H1 (cell line): Measurements from ENCODE around the gene UMOD. TPM values are rescaled to one million over a fixed set of nuclear protein-coding genes. Genes with fewer than 3 reads are reported as not detected.

ENCODE experiments used
- BACH1 ChIP-seq: IDR thresholded peaks from 2 replicates; pipeline ENCODE4 v1.6.1; 2012; ENCODE audit warnings: low read length, improper control_type of control experiment
- BRCA1 ChIP-seq: IDR thresholded peaks from 2 replicates; pipeline ENCODE4 v1.6.1; 2012; ENCODE audit warnings: low read depth, low read length, improper control_type of control experiment
- EP300 ChIP-seq, 2 experiments: IDR thresholded peaks; 1 replicate in 1 of 2; 2 replicates in 1 of 2; pipeline ENCODE4 v1.6.1; 2011 to 2012; ENCODE audit warnings: low read depth in 2 of 2, low read length in 2 of 2, mild to moderate bottlenecking in 2 of 2, borderline replicate concordance in 1 of 2, inconsistent platforms in 1 of 2, moderate library complexity in 1 of 2
- GABPA ChIP-seq: IDR thresholded peaks from 2 replicates; pipeline ENCODE4 v1.6.1; 2011; ENCODE audit warnings: mild to moderate bottlenecking, low read length, moderate library complexity, borderline replicate concordance; ENCODE audit not compliant: insufficient read depth
- HDAC2 ChIP-seq, 2 experiments: fragments of 300-600 bp in 1 of 2; sonication (generic) in 1 of 2; IDR thresholded peaks; 2 replicates each; pipeline ENCODE4 v1.6.1; 2011 to 2012; ENCODE audit warnings: low read depth in 2 of 2, low read length in 2 of 2, mild to moderate bottlenecking in 2 of 2, moderate library complexity in 2 of 2, borderline replicate concordance in 1 of 2, inconsistent platforms in 1 of 2
- RAD21 ChIP-seq, 2 experiments: IDR thresholded peaks in 1 of 2; conservative IDR thresholded peaks in 1 of 2; 2 replicates each; pipeline ENCODE4 v1.6.1; 2011; ENCODE audit warnings: low read depth in 2 of 2, low read length in 2 of 2, improper control_type of control experiment in 1 of 2, inconsistent platforms in 1 of 2, mild to moderate bottlenecking in 1 of 2, moderate library complexity in 1 of 2
- USF2 ChIP-seq: IDR thresholded peaks from 2 replicates; pipeline ENCODE4 v1.6.1; 2011; ENCODE audit warnings: low read length, improper control_type of control experiment
- ZNF274 ChIP-seq: IDR thresholded peaks from 2 replicates; pipeline ENCODE4 v1.7.0; 2012; ENCODE audit warnings: low read length, borderline replicate concordance; ENCODE audit errors: extremely low read depth
- polyA plus RNA-seq, 7 experiments: library from polyadenylated mRNA; depleted of rRNA in 3 of 7; stranded (reverse) in 5 of 7; unstranded in 2 of 7; fragments of >200 nt in 5 of 7; fragments of 200-250 nt in 2 of 7; gene quantifications; 1 replicate in 5 of 7; 2 replicates in 1 of 7; 4 replicates in 1 of 7; pipeline versions ENCODE4 v1.2.1 to v1.2.3, GENCODE V29; 2011 to 2013; ENCODE audit warnings: missing spikeins in 2 of 7, mixed read lengths in 2 of 7
- total RNA-seq: library from RNA; stranded (reverse); fragmentation: NEBNext Ultra II Directional; extraction: Animal tissue kit (Norgen Biotek cat#: 25700); gene quantifications from 2 replicates; pipeline ENCODE4 v1.2.1, GENCODE V29; 2021
- TF ChIP-seq, protein P1 (sequence below): fragments of 300-600 bp; sonication (generic); IDR thresholded peaks from 2 replicates; pipeline ENCODE4 v1.7.1; 2012; ENCODE audit warnings: low read length, moderate library complexity, mild to moderate bottlenecking, inconsistent platforms; ENCODE audit not compliant: insufficient replicate concordance

The UMOD gene
- total and polyA plus RNA-seq, 2 of the 8 experiments (the other 6 are each of a cell fraction or from before 2014, with no cell fraction given) = not detected

DNA sequence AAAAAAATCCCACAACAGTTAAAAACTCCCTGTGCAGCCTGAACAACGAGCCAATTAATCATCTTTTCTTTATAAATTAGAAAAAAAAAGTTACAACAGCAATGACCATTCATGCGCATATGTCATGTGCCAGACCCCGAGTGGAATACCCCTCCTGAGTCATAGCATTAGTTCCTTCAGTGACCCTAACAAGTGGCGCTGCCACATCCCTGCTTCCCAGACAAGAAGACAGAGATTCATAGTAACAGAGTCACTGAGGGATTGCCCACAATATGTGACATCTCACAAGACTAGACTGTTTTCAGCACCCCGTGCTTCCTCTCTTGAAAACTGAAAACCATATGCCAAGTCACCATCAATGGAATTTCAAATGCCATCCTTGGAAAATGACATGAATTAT lies 7.9 kb downstream of the UMOD start (continued):
- TF ChIP-seq, protein P1, sequence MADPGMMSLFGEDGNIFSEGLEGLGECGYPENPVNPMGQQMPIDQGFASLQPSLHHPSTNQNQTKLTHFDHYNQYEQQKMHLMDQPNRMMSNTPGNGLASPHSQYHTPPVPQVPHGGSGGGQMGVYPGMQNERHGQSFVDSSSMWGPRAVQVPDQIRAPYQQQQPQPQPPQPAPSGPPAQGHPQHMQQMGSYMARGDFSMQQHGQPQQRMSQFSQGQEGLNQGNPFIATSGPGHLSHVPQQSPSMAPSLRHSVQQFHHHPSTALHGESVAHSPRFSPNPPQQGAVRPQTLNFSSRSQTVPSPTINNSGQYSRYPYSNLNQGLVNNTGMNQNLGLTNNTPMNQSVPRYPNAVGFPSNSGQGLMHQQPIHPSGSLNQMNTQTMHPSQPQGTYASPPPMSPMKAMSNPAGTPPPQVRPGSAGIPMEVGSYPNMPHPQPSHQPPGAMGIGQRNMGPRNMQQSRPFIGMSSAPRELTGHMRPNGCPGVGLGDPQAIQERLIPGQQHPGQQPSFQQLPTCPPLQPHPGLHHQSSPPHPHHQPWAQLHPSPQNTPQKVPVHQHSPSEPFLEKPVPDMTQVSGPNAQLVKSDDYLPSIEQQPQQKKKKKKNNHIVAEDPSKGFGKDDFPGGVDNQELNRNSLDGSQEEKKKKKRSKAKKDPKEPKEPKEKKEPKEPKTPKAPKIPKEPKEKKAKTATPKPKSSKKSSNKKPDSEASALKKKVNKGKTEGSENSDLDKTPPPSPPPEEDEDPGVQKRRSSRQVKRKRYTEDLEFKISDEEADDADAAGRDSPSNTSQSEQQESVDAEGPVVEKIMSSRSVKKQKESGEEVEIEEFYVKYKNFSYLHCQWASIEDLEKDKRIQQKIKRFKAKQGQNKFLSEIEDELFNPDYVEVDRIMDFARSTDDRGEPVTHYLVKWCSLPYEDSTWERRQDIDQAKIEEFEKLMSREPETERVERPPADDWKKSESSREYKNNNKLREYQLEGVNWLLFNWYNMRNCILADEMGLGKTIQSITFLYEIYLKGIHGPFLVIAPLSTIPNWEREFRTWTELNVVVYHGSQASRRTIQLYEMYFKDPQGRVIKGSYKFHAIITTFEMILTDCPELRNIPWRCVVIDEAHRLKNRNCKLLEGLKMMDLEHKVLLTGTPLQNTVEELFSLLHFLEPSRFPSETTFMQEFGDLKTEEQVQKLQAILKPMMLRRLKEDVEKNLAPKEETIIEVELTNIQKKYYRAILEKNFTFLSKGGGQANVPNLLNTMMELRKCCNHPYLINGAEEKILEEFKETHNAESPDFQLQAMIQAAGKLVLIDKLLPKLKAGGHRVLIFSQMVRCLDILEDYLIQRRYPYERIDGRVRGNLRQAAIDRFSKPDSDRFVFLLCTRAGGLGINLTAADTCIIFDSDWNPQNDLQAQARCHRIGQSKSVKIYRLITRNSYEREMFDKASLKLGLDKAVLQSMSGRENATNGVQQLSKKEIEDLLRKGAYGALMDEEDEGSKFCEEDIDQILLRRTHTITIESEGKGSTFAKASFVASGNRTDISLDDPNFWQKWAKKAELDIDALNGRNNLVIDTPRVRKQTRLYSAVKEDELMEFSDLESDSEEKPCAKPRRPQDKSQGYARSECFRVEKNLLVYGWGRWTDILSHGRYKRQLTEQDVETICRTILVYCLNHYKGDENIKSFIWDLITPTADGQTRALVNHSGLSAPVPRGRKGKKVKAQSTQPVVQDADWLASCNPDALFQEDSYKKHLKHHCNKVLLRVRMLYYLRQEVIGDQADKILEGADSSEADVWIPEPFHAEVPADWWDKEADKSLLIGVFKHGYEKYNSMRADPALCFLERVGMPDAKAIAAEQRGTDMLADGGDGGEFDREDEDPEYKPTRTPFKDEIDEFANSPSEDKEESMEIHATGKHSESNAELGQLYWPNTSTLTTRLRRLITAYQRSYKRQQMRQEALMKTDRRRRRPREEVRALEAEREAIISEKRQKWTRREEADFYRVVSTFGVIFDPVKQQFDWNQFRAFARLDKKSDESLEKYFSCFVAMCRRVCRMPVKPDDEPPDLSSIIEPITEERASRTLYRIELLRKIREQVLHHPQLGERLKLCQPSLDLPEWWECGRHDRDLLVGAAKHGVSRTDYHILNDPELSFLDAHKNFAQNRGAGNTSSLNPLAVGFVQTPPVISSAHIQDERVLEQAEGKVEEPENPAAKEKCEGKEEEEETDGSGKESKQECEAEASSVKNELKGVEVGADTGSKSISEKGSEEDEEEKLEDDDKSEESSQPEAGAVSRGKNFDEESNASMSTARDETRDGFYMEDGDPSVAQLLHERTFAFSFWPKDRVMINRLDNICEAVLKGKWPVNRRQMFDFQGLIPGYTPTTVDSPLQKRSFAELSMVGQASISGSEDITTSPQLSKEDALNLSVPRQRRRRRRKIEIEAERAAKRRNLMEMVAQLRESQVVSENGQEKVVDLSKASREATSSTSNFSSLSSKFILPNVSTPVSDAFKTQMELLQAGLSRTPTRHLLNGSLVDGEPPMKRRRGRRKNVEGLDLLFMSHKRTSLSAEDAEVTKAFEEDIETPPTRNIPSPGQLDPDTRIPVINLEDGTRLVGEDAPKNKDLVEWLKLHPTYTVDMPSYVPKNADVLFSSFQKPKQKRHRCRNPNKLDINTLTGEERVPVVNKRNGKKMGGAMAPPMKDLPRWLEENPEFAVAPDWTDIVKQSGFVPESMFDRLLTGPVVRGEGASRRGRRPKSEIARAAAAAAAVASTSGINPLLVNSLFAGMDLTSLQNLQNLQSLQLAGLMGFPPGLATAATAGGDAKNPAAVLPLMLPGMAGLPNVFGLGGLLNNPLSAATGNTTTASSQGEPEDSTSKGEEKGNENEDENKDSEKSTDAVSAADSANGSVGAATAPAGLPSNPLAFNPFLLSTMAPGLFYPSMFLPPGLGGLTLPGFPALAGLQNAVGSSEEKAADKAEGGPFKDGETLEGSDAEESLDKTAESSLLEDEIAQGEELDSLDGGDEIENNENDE = no peak
- no peak for TF ChIP-seq HDAC2 (IDR thresholded peaks at IDR 0.05; ENCODE audit: borderline replicate concordance in 1 of 2, low read depth in 2 of 2, low read length in 2 of 2)
- TF ChIP-seq USF2 = no peak
- TF ChIP-seq BACH1 = no peak
- no peak for TF ChIP-seq RAD21 (IDR thresholded peaks at IDR 0.05 in 1 of 2, conservative IDR thresholded peaks at IDR 0.05 in 1 of 2; ENCODE audit: low read depth in 2 of 2, low read length in 2 of 2)
- no peak for TF ChIP-seq ZNF274
- no peak for TF ChIP-seq EP300 (IDR thresholded peaks at IDR 0.05; ENCODE audit: borderline replicate concordance in 1 of 2, low read depth in 2 of 2, low read length in 2 of 2)
- TF ChIP-seq GABPA = no peak
- TF ChIP-seq BRCA1 = no peak
